Stimulated activated CD8-positive, alpha-beta memory T cell treated with anti-CD3 and anti-CD28 coated beads, Interleukin-12 subunit alpha, Interleukin-12 subunit beta, amount 100 ng/mL, for 1 hour (primary cell): ENCODE data around the gene ZNF837.
A peak's percentile ranks its signal among the peaks of the same experiment; 100 is the strongest.

Experiments
- DNase-seq: peaks from one replicate; pipeline ENCODE4 v3.0.0-alpha.2; 2020; ENCODE audit warnings: low read depth

Gene ZNF837

GRCh38 chr19:58368561-58369360, 12.1 kb downstream of the ZNF837 start:
- no peak for DNase-seq

GRCh38 chr19:58367698-58368454, 13.0 kb downstream of the ZNF837 start:
- DNase-seq: no peak

- no peak for DNase-seq
These were observed 14.0 kb downstream of the ZNF837 start for GRCh38 chr19:58366585-58367430.

GRCh38 chr19:58364146-58364545, 16.7 kb downstream of the ZNF837 start:
- no peak for DNase-seq

- DNase-seq: peak; percentile 95
These were observed 18.4 kb downstream of the ZNF837 start, which contains the start of gene ZNF497 for GRCh38 chr19:58362272-58362994. ZNF497 (minus strand) TSS chr19:58362751; CDS start chr19:58357635, 5,116 bp downstream.

- no peak for DNase-seq
These were observed 18.9 kb downstream of the ZNF837 start for GRCh38 chr19:58361900-58362271.

- DNase-seq: no peak
These were observed 23.2 kb downstream of the ZNF837 start for GRCh38 chr19:58357481-58358145.

GRCh38 chr19:58356766-58357480, 23.9 kb downstream of the ZNF837 start:
- DNase-seq: no peak

- DNase-seq: no peak
These were observed 24.7 kb downstream of the ZNF837 start for GRCh38 chr19:58355908-58356765.

GRCh38 chr19:58355215-58355796, 25.5 kb downstream of the ZNF837 start:
- DNase-seq: no peak

GRCh38 chr19:58354478-58355030, 26.3 kb downstream of the ZNF837 start:
- DNase-seq: no peak

- no peak for DNase-seq
These were observed 26.9 kb downstream of the ZNF837 start for GRCh38 chr19:58353717-58354477.

- no peak for DNase-seq
These were observed 27.8 kb downstream of the ZNF837 start, which contains the start of gene A1BG for GRCh38 chr19:58352760-58353671. A1BG (minus strand) TSS chr19:58353492; CDS start chr19:58353437, 55 bp downstream.

GRCh38 chr19:58351990-58352755, 28.7 kb downstream of the ZNF837 start:
- no peak for DNase-seq

GRCh38 chr19:58351558-58351878, 29.3 kb downstream of the ZNF837 start:
- no peak for DNase-seq
